Fibroblast of lung (primary cell): ENCODE data around the gene NHS. TPM values are rescaled to one million over a fixed set of nuclear protein-coding genes. Genes with fewer than 3 reads are reported as not detected.
A peak's percentile ranks its signal among the peaks of the same experiment; 100 is the strongest.

ENCODE experiments used
- DNase-seq, 2 donors: peaks; one replicate each; pipeline versions ENCODE4 v3.0.0 to v3.0.0-alpha.2; 2010; ENCODE audit warnings: low read depth in 2 of 2
- H2AFZ ChIP-seq: 2 replicates; pipeline ENCODE4 v1.5.1; 2012; ENCODE audit warnings: low read length, control low read depth, inconsistent platforms
- H3K27ac ChIP-seq: 2 replicates; pipeline ENCODE4 v1.5.1; 2011; ENCODE audit warnings: low read length, control low read depth; ENCODE audit not compliant: insufficient read depth
- H3K27me3 ChIP-seq: 2 replicates; pipeline ENCODE4 v1.5.1; 2011; ENCODE audit warnings: mild to moderate bottlenecking, low read length; ENCODE audit not compliant: control insufficient read depth, insufficient read depth
- H3K36me3 ChIP-seq: 2 replicates; pipeline ENCODE4 v1.5.1; 2011; ENCODE audit warnings: low read length; ENCODE audit not compliant: control insufficient read depth, insufficient read depth
- H3K4me1 ChIP-seq: 2 replicates; pipeline ENCODE4 v1.5.1; 2011; ENCODE audit warnings: low read length; ENCODE audit not compliant: control insufficient read depth, insufficient read depth; ENCODE audit errors: extremely low read depth
- H3K4me2 ChIP-seq: 2 replicates; pipeline ENCODE4 v1.5.1; 2011; ENCODE audit warnings: low read length, control low read depth; ENCODE audit not compliant: insufficient read depth; ENCODE audit errors: extremely low read depth
- H3K4me3 ChIP-seq, 4 experiments: fragments of 200-600 bp in 1 of 4; sonication (generic) in 1 of 4; replicated peaks in 1 of 4; 2 replicates each; pipeline ENCODE4 v1.5.1; 2011 to 2016; ENCODE audit warnings: low read length in 4 of 4, low read depth in 3 of 4, mild to moderate bottlenecking in 3 of 4, control low read depth in 2 of 4, inconsistent platforms in 1 of 4, mixed read lengths in 1 of 4; ENCODE audit not compliant: insufficient read depth in 1 of 4; ENCODE audit errors: control extremely low read depth in 1 of 4
- H3K79me2 ChIP-seq: 2 replicates; pipeline ENCODE4 v1.5.1; 2012; ENCODE audit warnings: mild to moderate bottlenecking, low read length, inconsistent platforms; ENCODE audit not compliant: control insufficient read depth, insufficient read depth
- H3K9ac ChIP-seq: 2 replicates; pipeline ENCODE4 v1.5.1; 2011; ENCODE audit warnings: mild to moderate bottlenecking, low read length, control low read depth; ENCODE audit not compliant: insufficient read depth
- H3K9me3 ChIP-seq: 2 replicates; pipeline ENCODE4 v1.5.1; 2012; ENCODE audit warnings: low read depth, low read length; ENCODE audit not compliant: control insufficient read depth, insufficient read depth
- H4K20me1 ChIP-seq: 2 replicates; pipeline ENCODE4 v1.5.1; 2011; ENCODE audit warnings: low read length; ENCODE audit not compliant: control insufficient read depth, insufficient read depth; ENCODE audit errors: extremely low read depth
- CTCF ChIP-seq, 2 donors: IDR thresholded peaks in 1 of 2; conservative IDR thresholded peaks in 1 of 2; 1 replicate in 1 of 2; 2 replicates in 1 of 2; pipeline ENCODE4 v1.5.1; 2011 to 2012; ENCODE audit warnings: low read length in 2 of 2, control low read depth in 1 of 2, inconsistent platforms in 1 of 2, low read depth in 1 of 2, mild to moderate bottlenecking in 1 of 2
- EZH2 ChIP-seq: IDR thresholded peaks from 2 replicates; pipeline ENCODE4 v1.5.1; 2012; ENCODE audit warnings: low read length, control low read depth, mild to moderate bottlenecking; ENCODE audit errors: missing control alignments
- polyA plus RNA-seq, 2 donors: library from polyadenylated mRNA; depleted of rRNA in 1 of 2; stranded (reverse) in 1 of 2; unstranded in 1 of 2; fragments of >200 nt; gene quantifications; 2 replicates each; pipeline ENCODE4 v1.2.1, GENCODE V29; 2011 to 2012; ENCODE audit warnings: missing spikeins in 1 of 2
- total RNA-seq: library from RNA; depleted of rRNA; stranded (reverse); fragments of >200 nt; gene quantifications from 2 replicates; pipeline ENCODE4 v1.2.1, GENCODE V29; 2014

The NHS gene
- total and polyA plus RNA-seq, 2 donors (not counting 1 experiment from before 2014, with no cell fraction given): 1.4 to 3.8 TPM

- Histone ChIP-seq H3K4me2 (no peak overlapping the region), H4K20me1 (no peaks in the 10 kb centered on the region), H3K4me1 (peaks cover 2% of the 10 kb centered on the region), H3K79me2 (no peaks in the 10 kb centered on the region), H3K27me3 (no peaks in the 10 kb centered on the region), H3K4me3 (no peak overlapping the region), H3K36me3 (no peaks in the 10 kb centered on the region), H3K9ac (no peak overlapping the region), H2AFZ (no peak overlapping the region), H3K9me3 (no peaks in the 10 kb centered on the region), H3K27ac (no peak overlapping the region)
- TF ChIP-seq EZH2: no peak
- TF ChIP-seq CTCF (conservative IDR thresholded peaks at IDR 0.05 in 1 of 2, IDR thresholded peaks at IDR 0.05 in 1 of 2; ENCODE audit: low read depth in 1 of 2, low read length in 2 of 2): no peak
- no peak for DNase-seq
Measured at GRCh38 chrX:17410651-17411050, 35.7 kb downstream of the NHS start.

GRCh38 chrX:17411205-17411604 is 36.2 kb downstream of the NHS start:
- H4K20me1 ChIP-seq: no peaks in the 10 kb centered on the region
- no peak overlapping the region for H3K9ac ChIP-seq
- H3K27me3 ChIP-seq: no peaks in the 10 kb centered on the region
- H3K79me2 ChIP-seq: no peaks in the 10 kb centered on the region
- H3K27ac ChIP-seq: no peak overlapping the region
- TF ChIP-seq CTCF (conservative IDR thresholded peaks at IDR 0.05 in 1 of 2, IDR thresholded peaks at IDR 0.05 in 1 of 2; ENCODE audit: low read depth in 1 of 2, low read length in 2 of 2): no peak
- no peak for TF ChIP-seq EZH2
- H3K9me3 ChIP-seq: no peaks in the 10 kb centered on the region
- no peaks in the 10 kb centered on the region for H3K36me3 ChIP-seq
- H3K4me3 ChIP-seq: no peak overlapping the region
- H2AFZ ChIP-seq: no peak overlapping the region
- peaks cover 2% of the 10 kb centered on the region for H3K4me1 ChIP-seq
- peak in 1 of 2 donors; percentile 36 for DNase-seq
- no peak overlapping the region for H3K4me2 ChIP-seq

GRCh38 chrX:17412692-17413091 is 37.7 kb downstream of the NHS start:
- Histone ChIP-seq H3K9ac (no peak overlapping the region), H3K4me1 (peaks cover 2% of the 10 kb centered on the region), H4K20me1 (no peaks in the 10 kb centered on the region), H3K4me3 (no peak overlapping the region), H3K36me3 (no peaks in the 10 kb centered on the region), H2AFZ (no peak overlapping the region), H3K4me2 (peak overlapping the region; percentile 8), H3K27me3 (no peaks in the 10 kb centered on the region), H3K79me2 (no peaks in the 10 kb centered on the region), H3K27ac (peak overlapping the region; percentile 78), H3K9me3 (no peaks in the 10 kb centered on the region)
- TF ChIP-seq CTCF (conservative IDR thresholded peaks at IDR 0.05 in 1 of 2, IDR thresholded peaks at IDR 0.05 in 1 of 2; ENCODE audit: low read depth in 1 of 2, low read length in 2 of 2) (no peak), EZH2 (no peak)
- peak; percentile 80 to 87 for DNase-seq
